ENCODE measurements around the gene PSD2.

GRCh38 chr5:139839918-139840317, 44.3 kb downstream of the PSD2 start:
- no peak for TF ChIP-seq CTCF (IDR thresholded peaks at IDR 0.05)
- no peak for TF ChIP-seq POLR2A (IDR thresholded peaks at IDR 0.05)
